Ascending aorta (tissue), 2 donors: Measurements from ENCODE around the gene CD6. TPM values are rescaled to one million over a fixed set of nuclear protein-coding genes. Genes with fewer than 3 reads are reported as not detected.
"Not testable (repeated sequence)": the region's sequence is repeated elsewhere in the genome, so short reads cannot be mapped to it uniquely, and the experiment has no call there.

Source experiments
- DNase-seq, 2 donors: peaks; one replicate each; pipeline ENCODE4 v3.0.0-alpha.2; 2019; ENCODE audit warnings: low spot score in 2 of 2
- H3K27ac ChIP-seq, 2 donors: fragments of 200-600 bp; sonication (generic); one replicate each; pipeline ENCODE4 v1.5.1; 2016 to 2017; ENCODE audit warnings: mild to moderate bottlenecking in 1 of 2
- H3K27me3 ChIP-seq: fragments of 200-600 bp; sonication (generic); one replicate; pipeline ENCODE4 v1.5.1; 2017
- H3K36me3 ChIP-seq, 2 donors: fragments of 200-600 bp; sonication (generic); one replicate each; pipeline ENCODE4 v1.5.1; 2016
- H3K4me1 ChIP-seq, 2 donors: fragments of 200-600 bp; sonication (generic); one replicate each; pipeline ENCODE4 v1.5.1; 2016 to 2017; ENCODE audit warnings: mild to moderate bottlenecking in 1 of 2
- H3K4me3 ChIP-seq, 2 donors: fragments of 200-600 bp; sonication (generic); one replicate each; pipeline ENCODE4 v1.5.1; 2016 to 2017; ENCODE audit warnings: mild to moderate bottlenecking in 1 of 2
- H3K9me3 ChIP-seq, 2 donors: fragments of 200-600 bp; sonication (generic); one replicate each; pipeline ENCODE4 v1.5.1; 2016
- intact Hi-C: fragments of 100-400 bp; cut with DNase I; formaldehyde crosslinking; loops from one replicate; pipeline ENCODE4 v1.15.1; 2023
- total RNA-seq: library from RNA; depleted of rRNA; stranded (reverse); fragments of >200 nt; gene quantifications from one replicate; pipeline ENCODE4 v1.1.0, GENCODE V29; 2016
- TF ChIP-seq, protein P1 (sequence below), 3 experiments: fragments of 200-600 bp in 2 of 3; fragments of 450-650 bp in 1 of 3; sonication (generic) in 2 of 3; IDR thresholded peaks; one replicate each; pipeline ENCODE4 v1.5.1; 2016 to 2019; ENCODE audit warnings: antibody characterized with exemption in 3 of 3, mild to moderate bottlenecking in 1 of 3, moderate library complexity in 1 of 3

The CD6 gene
- total RNA-seq, 1 donor from 2014 or later = not detected

DNA sequence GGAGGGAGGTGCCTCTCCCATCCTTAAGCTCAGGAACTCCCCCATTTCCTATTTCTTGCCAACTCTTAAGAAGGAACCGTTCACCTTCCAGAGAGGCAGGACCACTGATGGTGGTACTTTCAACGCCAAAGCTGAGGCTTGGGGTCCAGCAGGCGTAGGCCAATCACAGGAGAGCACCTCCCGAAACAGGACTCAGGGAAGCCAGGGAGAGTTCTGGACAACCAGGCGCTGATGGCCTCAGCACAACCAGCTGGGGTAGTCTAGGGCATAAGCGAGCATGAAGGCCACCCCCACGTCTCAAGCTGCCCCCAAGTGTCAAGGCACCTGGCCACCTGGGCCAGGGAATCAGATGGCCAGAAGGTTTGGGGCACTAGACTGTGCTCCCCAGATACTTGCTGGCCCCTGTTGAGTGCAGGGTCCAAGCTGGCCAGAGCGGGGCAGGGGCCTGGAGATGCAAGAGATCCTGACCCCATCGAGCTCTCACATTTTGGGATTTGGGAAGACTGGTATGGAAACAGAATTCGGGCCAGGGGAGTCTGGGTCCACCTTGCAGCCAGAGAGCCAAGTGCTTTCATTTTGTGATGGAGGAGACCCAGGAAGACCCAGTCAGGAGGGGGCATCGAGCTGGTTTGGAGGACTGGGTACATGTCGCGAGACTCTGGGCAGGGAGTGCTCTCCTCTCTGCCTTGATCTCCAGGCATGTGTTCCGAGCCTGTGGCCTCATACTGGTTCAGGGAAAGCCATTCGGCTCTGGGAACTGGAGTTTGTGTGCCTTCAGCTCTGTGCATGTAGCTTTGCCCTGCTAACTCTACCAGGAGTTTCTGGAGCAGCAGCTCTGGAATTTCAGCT is 926 bp downstream of the CD6 start:
- no peak overlapping the region for H3K27ac ChIP-seq
- no peaks in the 10 kb centered on the region for H3K9me3 ChIP-seq
- H3K36me3 ChIP-seq = no peaks in the 10 kb centered on the region
- no peaks in the 10 kb centered on the region for H3K4me1 ChIP-seq
- no peak for DNase-seq
- intact Hi-C loops = no loop called here
- no peak overlapping the region for H3K4me3 ChIP-seq
- TF ChIP-seq, protein P1, sequence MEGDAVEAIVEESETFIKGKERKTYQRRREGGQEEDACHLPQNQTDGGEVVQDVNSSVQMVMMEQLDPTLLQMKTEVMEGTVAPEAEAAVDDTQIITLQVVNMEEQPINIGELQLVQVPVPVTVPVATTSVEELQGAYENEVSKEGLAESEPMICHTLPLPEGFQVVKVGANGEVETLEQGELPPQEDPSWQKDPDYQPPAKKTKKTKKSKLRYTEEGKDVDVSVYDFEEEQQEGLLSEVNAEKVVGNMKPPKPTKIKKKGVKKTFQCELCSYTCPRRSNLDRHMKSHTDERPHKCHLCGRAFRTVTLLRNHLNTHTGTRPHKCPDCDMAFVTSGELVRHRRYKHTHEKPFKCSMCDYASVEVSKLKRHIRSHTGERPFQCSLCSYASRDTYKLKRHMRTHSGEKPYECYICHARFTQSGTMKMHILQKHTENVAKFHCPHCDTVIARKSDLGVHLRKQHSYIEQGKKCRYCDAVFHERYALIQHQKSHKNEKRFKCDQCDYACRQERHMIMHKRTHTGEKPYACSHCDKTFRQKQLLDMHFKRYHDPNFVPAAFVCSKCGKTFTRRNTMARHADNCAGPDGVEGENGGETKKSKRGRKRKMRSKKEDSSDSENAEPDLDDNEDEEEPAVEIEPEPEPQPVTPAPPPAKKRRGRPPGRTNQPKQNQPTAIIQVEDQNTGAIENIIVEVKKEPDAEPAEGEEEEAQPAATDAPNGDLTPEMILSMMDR (IDR thresholded peaks at IDR 0.05) = no peak
- H3K27me3 ChIP-seq = no peaks in the 10 kb centered on the region

DNA sequence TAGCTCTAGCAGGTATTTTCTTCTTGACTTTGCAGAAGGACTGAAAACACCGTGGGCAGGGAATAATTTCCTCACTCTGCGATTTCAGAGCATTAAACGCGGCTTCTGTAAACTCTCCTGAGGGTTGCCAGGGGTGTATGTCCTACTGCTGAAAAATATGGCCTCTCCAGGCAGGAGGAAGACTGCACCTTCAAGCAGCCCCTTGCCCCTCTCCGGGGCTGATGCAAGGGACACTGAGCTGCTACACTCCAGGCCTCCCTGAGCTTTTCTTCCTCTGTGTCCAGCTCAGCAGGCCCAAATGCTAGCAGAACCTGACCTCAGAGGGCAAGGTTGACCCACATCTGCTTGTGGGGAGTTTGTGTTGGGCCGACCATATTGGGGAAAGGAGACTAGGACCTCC is 2.2 kb downstream of the CD6 start:
- Histone ChIP-seq H3K27ac (no peak overlapping the region), H3K9me3 (no peaks in the 10 kb centered on the region), H3K27me3 (no peaks in the 10 kb centered on the region), H3K4me3 (no peak overlapping the region), H3K36me3 (no peaks in the 10 kb centered on the region), H3K4me1 (no peaks in the 10 kb centered on the region)
- DNase-seq = no peak
- intact Hi-C loops = no loop called here
- TF ChIP-seq, protein P1 (IDR thresholded peaks at IDR 0.05) = no peak

DNA sequence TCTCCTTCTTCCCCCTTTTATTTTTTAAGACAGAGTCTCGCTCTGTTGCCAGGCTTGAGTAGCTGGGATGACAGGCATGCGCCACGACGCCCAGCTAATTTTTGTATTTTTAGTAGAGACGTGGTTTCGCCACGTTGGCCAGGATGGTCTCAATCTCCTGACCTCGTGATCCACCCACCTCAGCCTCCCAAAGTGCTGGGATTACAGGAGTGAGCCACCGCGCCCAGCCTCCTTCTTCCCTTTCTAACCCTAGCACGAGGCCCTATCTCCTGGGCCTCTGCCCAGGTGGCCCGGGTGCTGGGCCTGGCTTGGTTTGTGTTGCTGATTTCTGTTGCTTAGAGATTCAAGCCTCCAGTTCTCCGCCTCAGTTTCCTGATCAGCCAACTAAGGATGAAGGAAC is 2.8 kb downstream of the CD6 start:
- H3K9me3 ChIP-seq, H3K4me1 ChIP-seq, H3K36me3 ChIP-seq, intact Hi-C loops, DNase-seq, H3K27me3 ChIP-seq, H3K4me3 ChIP-seq, H3K27ac ChIP-seq: not testable (repeated sequence)

DNA sequence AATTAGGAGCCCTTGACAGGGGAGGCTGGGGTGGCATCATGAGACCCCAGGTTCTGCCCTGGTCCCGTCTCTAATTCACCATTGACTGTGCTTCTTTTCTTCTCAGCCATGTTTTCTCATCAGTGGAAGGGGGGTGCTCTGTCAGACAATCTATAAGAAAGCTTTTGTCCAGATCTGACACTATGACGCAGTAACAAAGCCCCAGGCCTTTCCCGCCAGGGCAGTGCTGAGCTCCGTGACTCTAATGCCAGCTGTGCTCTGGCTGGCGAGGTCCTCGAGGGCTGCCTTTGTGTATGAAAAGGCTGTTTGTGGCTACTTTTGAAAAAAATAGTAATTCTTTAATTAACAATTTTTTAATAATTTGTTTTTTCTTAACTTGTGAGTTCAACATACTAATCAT is 3.2 kb downstream of the CD6 start:
- Histone ChIP-seq H3K4me3 (no peak overlapping the region), H3K27ac (no peak overlapping the region), H3K4me1 (no peaks in the 10 kb centered on the region), H3K36me3 (no peaks in the 10 kb centered on the region), H3K27me3 (no peaks in the 10 kb centered on the region), H3K9me3 (no peaks in the 10 kb centered on the region)
- TF ChIP-seq, protein P1 (IDR thresholded peaks at IDR 0.05) = no peak
- intact Hi-C loops = no loop called here
- no peak for DNase-seq

DNA sequence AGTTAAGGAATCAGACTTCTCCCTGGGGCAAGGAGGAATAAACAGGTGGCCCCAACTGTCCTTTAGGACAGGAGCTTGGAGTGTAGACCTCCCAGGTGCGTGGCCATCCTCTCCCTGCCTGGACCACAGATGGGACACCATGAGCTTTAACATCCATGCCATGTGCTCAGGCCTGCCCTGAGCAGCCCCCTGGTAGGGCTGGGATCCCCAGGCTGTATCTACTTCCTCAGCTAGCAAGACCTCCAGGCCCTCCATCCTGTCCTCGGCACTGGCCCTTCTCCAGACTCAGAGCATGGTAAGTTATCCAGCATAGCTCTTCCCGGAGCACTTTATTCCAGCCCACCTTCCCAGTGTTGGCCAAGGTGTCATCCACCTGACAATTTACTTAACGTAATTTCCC is 5.7 kb downstream of the CD6 start:
- TF ChIP-seq, protein P1 (IDR thresholded peaks at IDR 0.05) = no peak
- Histone ChIP-seq H3K27me3 (no peaks in the 10 kb centered on the region), H3K4me3 (no peak overlapping the region), H3K4me1 (no peaks in the 10 kb centered on the region), H3K27ac (no peak overlapping the region), H3K36me3 (no peaks in the 10 kb centered on the region), H3K9me3 (no peaks in the 10 kb centered on the region)
- intact Hi-C loops = no loop called here
- DNase-seq = no peak

DNA sequence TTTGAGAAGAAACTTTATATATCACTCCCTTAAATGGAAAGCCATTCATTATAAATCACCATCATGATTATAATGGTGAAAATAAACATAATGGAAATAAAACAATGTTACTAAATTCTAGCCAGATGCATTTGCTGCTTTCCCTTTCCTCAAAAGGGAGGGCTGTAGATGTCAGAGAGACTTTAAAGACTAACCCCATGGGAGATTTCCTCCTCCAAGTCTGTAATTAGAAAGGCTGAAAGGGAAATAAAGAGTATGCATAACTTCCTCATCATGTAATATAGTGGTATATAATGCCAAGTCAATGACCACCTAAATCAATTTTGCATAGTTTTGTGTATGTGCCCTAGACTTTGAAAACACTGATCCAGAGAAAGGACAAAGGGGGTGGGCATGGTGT is 6.4 kb downstream of the CD6 start:
- Histone ChIP-seq H3K27me3 (no peaks in the 10 kb centered on the region), H3K4me1 (no peaks in the 10 kb centered on the region), H3K36me3 (no peaks in the 10 kb centered on the region), H3K4me3 (no peak overlapping the region), H3K27ac (no peak overlapping the region), H3K9me3 (no peaks in the 10 kb centered on the region)
- DNase-seq = no peak
- intact Hi-C loops = no loop called here
- TF ChIP-seq, protein P1 (IDR thresholded peaks at IDR 0.05) = no peak
